Mesendoderm (in vitro differentiated cells): ENCODE measurements around the gene FER1L5.

Experiments
- DNase-seq: peaks from one replicate; pipeline ENCODE4 v3.0.0; 2013
- H2AK5ac ChIP-seq: 2 replicates; pipeline ENCODE4 v1.6.1; 2013; ENCODE audit warnings: low read length, inconsistent platforms
- H2BK120ac ChIP-seq: 2 replicates; pipeline ENCODE4 v1.6.1; 2013; ENCODE audit warnings: low read depth, mild to moderate bottlenecking, low read length, moderate library complexity, mixed read lengths
- H2BK15ac ChIP-seq: replicated peaks from 2 replicates; pipeline ENCODE4 v1.6.1; 2013; ENCODE audit warnings: low read depth, mild to moderate bottlenecking, moderate library complexity
- H2BK5ac ChIP-seq: 2 replicates; pipeline ENCODE4 v1.6.1; 2013; ENCODE audit warnings: low read length, inconsistent platforms
- H3K18ac ChIP-seq: 2 replicates; pipeline ENCODE4 v1.6.1; 2013; ENCODE audit warnings: mild to moderate bottlenecking, low read length, mixed read lengths
- H3K23ac ChIP-seq: one replicate; pipeline ENCODE4 v1.6.1; 2013; ENCODE audit warnings: low read length
- H3K27ac ChIP-seq: 2 replicates; pipeline ENCODE4 v1.5.1; 2013; ENCODE audit warnings: low read depth, mild to moderate bottlenecking, inconsistent platforms, low read length, moderate library complexity
- H3K27me3 ChIP-seq: 2 replicates; pipeline ENCODE4 v1.6.1; 2013; ENCODE audit warnings: low read length, control low read depth, mild to moderate bottlenecking, inconsistent platforms; ENCODE audit not compliant: insufficient read depth, poor library complexity
- H3K36me3 ChIP-seq: 2 replicates; pipeline ENCODE4 v1.6.1; 2013; ENCODE audit warnings: low read length, inconsistent platforms; ENCODE audit not compliant: control insufficient read depth, insufficient read depth
- H3K4ac ChIP-seq: one replicate; pipeline ENCODE4 v1.6.1; 2013; ENCODE audit warnings: low read depth, mild to moderate bottlenecking, low read length, moderate library complexity
- H3K4me1 ChIP-seq: 2 replicates; pipeline ENCODE4 v1.6.1; 2013; ENCODE audit warnings: low read depth, low read length, inconsistent platforms; ENCODE audit not compliant: control insufficient read depth
- H3K4me2 ChIP-seq: 2 replicates; pipeline ENCODE4 v1.6.1; 2013; ENCODE audit warnings: low read length
- H3K4me3 ChIP-seq: 2 replicates; pipeline ENCODE4 v1.5.1; 2013; ENCODE audit warnings: mild to moderate bottlenecking, low read length
- H3K56ac ChIP-seq: one replicate; pipeline ENCODE4 v1.6.1; 2013; ENCODE audit warnings: low read length
- H3K79me1 ChIP-seq: 2 replicates; pipeline ENCODE4 v1.6.1; 2013; ENCODE audit warnings: low read length, inconsistent platforms
- H3K79me2 ChIP-seq: 2 replicates; pipeline ENCODE4 v1.6.1; 2013; ENCODE audit warnings: mild to moderate bottlenecking, low read length; ENCODE audit not compliant: control insufficient read depth, insufficient read depth
- H3K9ac ChIP-seq: 2 replicates; pipeline ENCODE4 v1.6.1; 2013; ENCODE audit warnings: low read length, inconsistent platforms
- H4K5ac ChIP-seq: one replicate; pipeline ENCODE4 v1.6.1; 2013; ENCODE audit warnings: low read length
- H4K8ac ChIP-seq: one replicate; pipeline ENCODE4 v1.6.1; 2013; ENCODE audit warnings: low read depth, mild to moderate bottlenecking, control low read depth, low read length, moderate library complexity
- WGBS: extraction: QIAGEN DNeasy Blood & Tissue Kit; methylation state at CpG from one replicate; pipeline ENCODE4 v1.1.7; 2013; ENCODE audit warnings: low lambda C conversion rate, missing lambda C conversion rate; ENCODE audit not compliant: insufficient coverage; ENCODE audit errors: extremely low coverage; 5-methylcytosine and 5-hydroxymethylcytosine counted together

The FER1L5 gene

GRCh38 chr2:96683972-96684820 is 41.6 kb downstream of the FER1L5 start:
- no peak overlapping the region for H2BK5ac ChIP-seq
- no peak overlapping the region for H2AK5ac ChIP-seq

GRCh38 chr2:96684883-96685576 is 42.5 kb downstream of the FER1L5 start:
- Histone ChIP-seq H3K4me3 (no peak overlapping the region), H2AK5ac (no peak overlapping the region), H3K27me3 (no peaks in the 10 kb centered on the region), H3K27ac (no peak overlapping the region), H3K56ac (no peak overlapping the region), H2BK120ac (no peak overlapping the region), H3K4ac (no peak overlapping the region), H2BK15ac (no peak overlapping the region), H3K4me1 (no peaks in the 10 kb centered on the region), H3K23ac (no peak overlapping the region), H3K79me1 (no peaks in the 10 kb centered on the region), H4K5ac (no peak overlapping the region), H3K79me2 (no peaks in the 10 kb centered on the region), H3K4me2 (no peak overlapping the region), H2BK5ac (no peak overlapping the region), H3K36me3 (no peaks in the 10 kb centered on the region), H3K18ac (no peak overlapping the region), H3K9ac (no peak overlapping the region), H4K8ac (no peak overlapping the region)
- WGBS, result no CpG with 5 or more reads among the region's 16 CpGs
- DNase-seq, result no peak

More at GRCh38 chr2:96683972-96684820, 41.6 kb downstream of the FER1L5 start:
- Histone ChIP-seq H3K36me3 (no peaks in the 10 kb centered on the region), H3K79me1 (no peaks in the 10 kb centered on the region), H3K27ac (no peak overlapping the region), H2BK120ac (no peak overlapping the region), H3K27me3 (no peaks in the 10 kb centered on the region), H2BK15ac (no peak overlapping the region), H3K4me2 (no peak overlapping the region), H4K5ac (no peak overlapping the region), H3K9ac (no peak overlapping the region), H3K56ac (no peak overlapping the region), H3K4me3 (no peak overlapping the region), H3K18ac (no peak overlapping the region), H3K4ac (no peak overlapping the region), H4K8ac (no peak overlapping the region), H3K4me1 (no peaks in the 10 kb centered on the region), H3K23ac (no peak overlapping the region), H3K79me2 (no peaks in the 10 kb centered on the region)
- WGBS, result no CpG with 5 or more reads among the region's 13 CpGs
- DNase-seq, result no peak

GRCh38 chr2:96685577-96686459 is 43.3 kb downstream of the FER1L5 start:
- H3K9ac ChIP-seq, result no peak overlapping the region
- H3K27me3 ChIP-seq, result no peaks in the 10 kb centered on the region
- H3K27ac ChIP-seq, result no peak overlapping the region
- H3K79me2 ChIP-seq, result no peaks in the 10 kb centered on the region
- H2BK5ac ChIP-seq, result no peak overlapping the region
- no peak overlapping the region for H2BK15ac ChIP-seq
- DNase-seq, result peak; percentile 67
- H3K36me3 ChIP-seq, result no peaks in the 10 kb centered on the region
- H2BK120ac ChIP-seq, result no peak overlapping the region
- H2AK5ac ChIP-seq, result no peak overlapping the region
- WGBS, result no CpG with 5 or more reads among the region's 19 CpGs
- no peak overlapping the region for H3K4ac ChIP-seq
- peak overlapping the region; percentile 15 for H3K56ac ChIP-seq
- H3K18ac ChIP-seq, result no peak overlapping the region
- H3K23ac ChIP-seq, result no peak overlapping the region
- H3K4me1 ChIP-seq, result no peaks in the 10 kb centered on the region
- H4K8ac ChIP-seq, result no peak overlapping the region
- no peak overlapping the region for H3K4me2 ChIP-seq
- no peak overlapping the region for H4K5ac ChIP-seq
- H3K79me1 ChIP-seq, result no peaks in the 10 kb centered on the region
- H3K4me3 ChIP-seq, result no peak overlapping the region

GRCh38 chr2:96687266-96687665 is 44.7 kb downstream of the FER1L5 start:
- Histone ChIP-seq H2BK120ac (no peak overlapping the region), H3K4me1 (no peaks in the 10 kb centered on the region), H3K36me3 (no peaks in the 10 kb centered on the region), H3K4me3 (no peak overlapping the region), H2BK15ac (no peak overlapping the region), H3K9ac (no peak overlapping the region), H3K27me3 (no peaks in the 10 kb centered on the region), H3K79me2 (no peaks in the 10 kb centered on the region), H4K8ac (no peak overlapping the region), H3K56ac (no peak overlapping the region), H2AK5ac (no peak overlapping the region), H3K18ac (no peak overlapping the region), H3K23ac (no peak overlapping the region), H3K27ac (no peak overlapping the region), H4K5ac (no peak overlapping the region), H2BK5ac (no peak overlapping the region), H3K4me2 (no peak overlapping the region), H3K79me1 (no peaks in the 10 kb centered on the region), H3K4ac (no peak overlapping the region)
- DNase-seq, result no peak
- no CpG with 5 or more reads among the region's 3 CpGs for WGBS

- no peak for DNase-seq
- Histone ChIP-seq H3K4me2 (no peak overlapping the region), H4K8ac (no peak overlapping the region), H3K4me1 (no peaks in the 10 kb centered on the region), H3K36me3 (no peaks in the 10 kb centered on the region), H2BK5ac (no peak overlapping the region), H3K56ac (no peak overlapping the region), H3K18ac (no peak overlapping the region), H2BK120ac (no peak overlapping the region), H3K27ac (no peak overlapping the region), H2AK5ac (no peak overlapping the region), H3K79me1 (no peaks in the 10 kb centered on the region), H3K23ac (no peak overlapping the region), H2BK15ac (no peak overlapping the region), H4K5ac (no peak overlapping the region), H3K79me2 (no peaks in the 10 kb centered on the region), H3K4ac (no peak overlapping the region), H3K9ac (no peak overlapping the region), H3K27me3 (no peaks in the 10 kb centered on the region), H3K4me3 (no peak overlapping the region)
- WGBS, result no CpG with 5 or more reads among the region's 27 CpGs
Measured at GRCh38 chr2:96687711-96688640, 45.4 kb downstream of the FER1L5 start.
